BJ (cell line): ENCODE measurements around the gene SOWAHA. TPM values are rescaled to one million over a fixed set of nuclear protein-coding genes. Genes with fewer than 3 reads are reported as not detected.
A peak's percentile ranks its signal among the peaks of the same experiment; 100 is the strongest.

Experiments used
- CTCF ChIA-PET: fragments of 350-600 bp; formaldehyde crosslinking; extraction: SDS; loops from one replicate; lab custom pipeline; 2021; ENCODE audit warnings: antibody characterized with exemption, inconsistent platforms; lab: Yijun Ruan, JAX
- POLR2A ChIA-PET: fragments of 300-600 bp; sonication (Branson Sonifier 250); formaldehyde crosslinking; extraction: SDS; loops from one replicate; lab custom pipeline; 2021; ENCODE audit warnings: antibody characterized with exemption; lab: Charles Lee
- DNase-seq: peaks from one replicate; pipeline ENCODE4 v3.0.0-alpha.2; 2011; ENCODE audit warnings: low read depth
- H3K27me3 ChIP-seq: 2 replicates; pipeline ENCODE4 v1.6.0; 2011; ENCODE audit warnings: low read length; ENCODE audit not compliant: control insufficient read depth, insufficient read depth
- H3K36me3 ChIP-seq: 2 replicates; pipeline ENCODE4 v1.5.1; 2011; ENCODE audit warnings: low read length; ENCODE audit not compliant: control insufficient read depth, insufficient read depth
- H3K4me3 ChIP-seq: 2 replicates; pipeline ENCODE4 v1.5.1; 2011; ENCODE audit warnings: low read depth, mild to moderate bottlenecking, control low read depth, low read length
- CTCF ChIP-seq: IDR thresholded peaks from 2 replicates; pipeline ENCODE4 v1.5.1; 2011; ENCODE audit warnings: low read depth, mild to moderate bottlenecking, control low read depth, inconsistent platforms, low read length, moderate library complexity; ENCODE audit not compliant: insufficient read depth
- polyA plus RNA-seq: library from polyadenylated mRNA; depleted of rRNA; stranded (reverse); fragments of >200 nt; gene quantifications from 2 replicates; pipeline ENCODE4 v1.2.3, GENCODE V29; 2011

Gene SOWAHA
- polyA plus RNA-seq, 1 experiment, result not detected

GRCh38 chr5:132825834-132826391 is 12.8 kb downstream of the SOWAHA start:
- POLR2A ChIA-PET, result no interaction called here

GRCh38 chr5:132826424-132827082 is 13.5 kb downstream of the SOWAHA start:
- Histone ChIP-seq H3K36me3 (peaks cover 9% of the 10 kb centered on the region), H3K27me3 (no peaks in the 10 kb centered on the region), H3K4me3 (no peak overlapping the region)
- TF ChIP-seq CTCF, result no peak
- ChIA-PET POLR2A (no interaction called here), CTCF (interaction anchor here (1.0 to 9.4 kb wide), 2 partner anchors 8 to 59 kb away, joined by 3 to 111 read pairs; no protein-coding TSS in a partner anchor)
- DNase-seq, result no peak

More at GRCh38 chr5:132825834-132826391, 12.8 kb downstream of the SOWAHA start:
- no peak for DNase-seq
- Histone ChIP-seq H3K36me3 (peaks cover 9% of the 10 kb centered on the region), H3K4me3 (no peak overlapping the region), H3K27me3 (no peaks in the 10 kb centered on the region)
- TF ChIP-seq CTCF, result no peak
- CTCF ChIA-PET, result interaction anchor here (1.0 to 9.4 kb wide), 3 partner anchors 8 to 59 kb away, joined by 3 to 111 read pairs (median 3); no protein-coding TSS in a partner anchor

GRCh38 chr5:132827943-132828673 is 15.0 kb downstream of the SOWAHA start:
- CTCF ChIA-PET, result interaction anchor here (0.6 to 9.4 kb wide), 12 partner anchors 8 to 441 kb away, joined by 3 to 111 read pairs (median 10); partner anchors contain the start of genes GDF9 and UQCRQ
- no peak overlapping the region for H3K4me3 ChIP-seq
- H3K36me3 ChIP-seq, result peaks cover 9% of the 10 kb centered on the region
- no peaks in the 10 kb centered on the region for H3K27me3 ChIP-seq
- TF ChIP-seq CTCF, result no peak
- POLR2A ChIA-PET, result interaction anchor here (0.6 kb wide), 1 partner anchor 48 kb away, joined by 4 read pairs; no protein-coding TSS in a partner anchor
- DNase-seq, result no peak

- Histone ChIP-seq H3K36me3 (peaks cover 6% of the 10 kb centered on the region), H3K27me3 (no peaks in the 10 kb centered on the region), H3K4me3 (peak overlapping the region; percentile 58)
- TF ChIP-seq CTCF, result no peak
- POLR2A ChIA-PET, result no interaction called here
- CTCF ChIA-PET, result interaction anchor here (0.6 to 9.4 kb wide), 19 partner anchors 9 to 442 kb away, joined by 3 to 111 read pairs (median 5); partner anchors contain the start of genes GDF9 and UQCRQ
- no peak for DNase-seq
These were observed 15.9 kb downstream of the SOWAHA start for GRCh38 chr5:132828846-132829494.
